WTC11 (cell line): Measurements from ENCODE around the gene SLC37A1. TPM values are rescaled to one million over a fixed set of nuclear protein-coding genes. Genes with fewer than 3 reads are reported as not detected.

ENCODE experiments used
- ATAC-seq: fragments of 200-7000 bp; cut with Tn5 transposase; 2 replicates; pipeline ENCODE4 v1.10.0; 2021; ENCODE audit warnings: mild to moderate bottlenecking, moderate library complexity
- CTCF ChIA-PET: fragments of 300-600 bp; sonication (Branson Sonifier 250); formaldehyde crosslinking; loops from one replicate; lab custom pipeline; 2021; ENCODE audit warnings: antibody characterized with exemption; lab: Charles Lee
- POLR2A ChIA-PET: fragments of 350-600 bp; sonication (Branson Sonifier 250); formaldehyde crosslinking; loops from one replicate; lab custom pipeline; 2021; ENCODE audit warnings: antibody characterized with exemption; lab: Charles Lee
- DNase-seq: peaks from one replicate; pipeline ENCODE4 v3.0.0; 2021; ENCODE audit warnings: low spot score
- H3K27ac Mint-ChIP-seq: 2 replicates; pipeline ENCODE4 v1.8.0; 2021; ENCODE audit warnings: mixed read lengths
- H3K27me3 Mint-ChIP-seq: 2 replicates; pipeline ENCODE4 v1.8.0; 2021; ENCODE audit warnings: low read depth, mild to moderate bottlenecking, moderate library complexity, mixed read lengths
- H3K36me3 Mint-ChIP-seq: 2 replicates; pipeline ENCODE4 v1.8.0; 2021; ENCODE audit warnings: mixed read lengths
- H3K4me1 Mint-ChIP-seq: 2 replicates; pipeline ENCODE4 v1.8.0; 2022; ENCODE audit warnings: mixed read lengths
- H3K4me3 Mint-ChIP-seq: 2 replicates; pipeline ENCODE4 v1.8.0; 2021; ENCODE audit warnings: mild to moderate bottlenecking, moderate library complexity, mixed read lengths
- H3K9me3 Mint-ChIP-seq: 2 replicates; pipeline ENCODE4 v1.8.0; 2021; ENCODE audit warnings: mixed read lengths
- ATF1 ChIP-seq: sonication (generic); formaldehyde crosslinking; IDR thresholded peaks from 2 replicates; pipeline ENCODE4 v1.8.1; 2023; ENCODE audit warnings: mild to moderate bottlenecking, moderate library complexity, missing genetic modification reagents
- ATF6 ChIP-seq: sonication (generic); formaldehyde crosslinking; IDR thresholded peaks from 2 replicates; pipeline ENCODE4 v1.8.1; 2023; ENCODE audit warnings: mild to moderate bottlenecking, missing genetic modification reagents
- CTCF ChIP-seq: fragments of 200-600 bp; IDR thresholded peaks from 2 replicates; pipeline ENCODE4 v1.8.0; 2022; ENCODE audit warnings: antibody characterized with exemption
- E2F1 ChIP-seq: sonication (generic); formaldehyde crosslinking; IDR thresholded peaks from 2 replicates; pipeline ENCODE4 v1.8.0; 2022; ENCODE audit warnings: mild to moderate bottlenecking, missing genetic modification reagents
- EMX1 ChIP-seq: fragments of 250-450 bp; sonication (Bioruptor Pico); IDR thresholded peaks from 2 replicates; pipeline ENCODE4 v1.8.0; 2021; ENCODE audit warnings: mild to moderate bottlenecking
- ETV6 ChIP-seq: sonication (generic); formaldehyde crosslinking; IDR thresholded peaks from 2 replicates; pipeline ENCODE4 v1.8.1; 2022; ENCODE audit warnings: mild to moderate bottlenecking, missing genetic modification reagents
- HMGXB4 ChIP-seq: sonication (generic); formaldehyde crosslinking; IDR thresholded peaks from 2 replicates; pipeline ENCODE4 v1.8.1; 2023; ENCODE audit warnings: mild to moderate bottlenecking, moderate library complexity, missing genetic modification reagents
- MYBL2 ChIP-seq: sonication (generic); formaldehyde crosslinking; IDR thresholded peaks from 2 replicates; pipeline ENCODE4 v1.8.1; 2023; ENCODE audit warnings: mild to moderate bottlenecking, moderate library complexity, missing genetic modification reagents
- TEAD4 ChIP-seq: sonication (generic); formaldehyde crosslinking; IDR thresholded peaks from 2 replicates; pipeline ENCODE4 v1.8.0; 2022; ENCODE audit warnings: mild to moderate bottlenecking, missing genetic modification reagents
- ZNF317 ChIP-seq: sonication (generic); formaldehyde crosslinking; IDR thresholded peaks from 2 replicates; pipeline ENCODE4 v1.8.1; 2023; ENCODE audit warnings: low read depth, mild to moderate bottlenecking, moderate library complexity, missing genetic modification reagents, borderline replicate concordance
- ZNF425 ChIP-seq: fragments of 250-450 bp; sonication (Bioruptor Pico); conservative IDR thresholded peaks from 2 replicates; pipeline ENCODE4 v1.9.0; 2021; ENCODE audit warnings: mild to moderate bottlenecking
- ZNF532 ChIP-seq: fragments of 250-450 bp; sonication (Bioruptor Pico); IDR thresholded peaks from 2 replicates; pipeline ENCODE4 v1.9.0; 2021; ENCODE audit warnings: mild to moderate bottlenecking, borderline replicate concordance
- total RNA-seq: library from RNA; stranded (reverse); gene quantifications from 3 replicates; pipeline ENCODE4 v1.2.3, GENCODE V29; 2021

Gene SLC37A1
- total RNA-seq, 1 experiment from 2014 or later, result 22.7 TPM

GRCh38 chr21:42578034-42578433, 64.4 kb downstream of the SLC37A1 start:
- no peak overlapping the region for H3K4me3 Mint-ChIP-seq
- CTCF ChIA-PET, result interaction anchor here (1.2 kb wide), 1 partner anchor 15 kb away, joined by 3 read pairs; no protein-coding TSS in a partner anchor

More at GRCh38 chr21:42578034-42578433, 64.4 kb downstream of the SLC37A1 start:
- no peak overlapping the region for H3K27ac Mint-ChIP-seq
- H3K9me3 Mint-ChIP-seq, result peaks cover 18% of the 10 kb centered on the region
- H3K4me1 Mint-ChIP-seq, result no peaks in the 10 kb centered on the region
- POLR2A ChIA-PET, result no interaction called here
- TF ChIP-seq EMX1 (CRISPR knock-in tag) (no peak), ATF1 (CRISPR knock-in tag) (no peak), ZNF532 (CRISPR knock-in tag) (no peak), E2F1 (CRISPR knock-in tag) (no peak), MYBL2 (CRISPR knock-in tag) (no peak), ATF6 (CRISPR knock-in tag) (no peak), CTCF (no peak), ZNF425 (CRISPR knock-in tag) (no peak), ZNF317 (CRISPR knock-in tag) (no peak), ETV6 (no peak), HMGXB4 (no peak), TEAD4 (no peak)
- no peak for ATAC-seq
- H3K36me3 Mint-ChIP-seq, result peaks cover 34% of the 10 kb centered on the region
- no peaks in the 10 kb centered on the region for H3K27me3 Mint-ChIP-seq
- DNase-seq, result no peak
